Natural killer cell (primary cell): ENCODE results near the gene HMGB2. TPM values are rescaled to one million over a fixed set of nuclear protein-coding genes. Genes with fewer than 3 reads are reported as not detected.

Source experiments
- ATAC-seq, 3 donors: fragments of 150-1000 bp in 2 of 3; fragments of 200-7000 bp in 1 of 3; cut with Tn5 transposase; 1 replicate in 1 of 3; 2 replicates in 2 of 3; pipeline ENCODE4 v1.10.0; 2021; ENCODE audit warnings: mild to moderate bottlenecking in 2 of 3, moderate library complexity in 2 of 3
- DNase-seq, 2 donors: peaks; one replicate each; pipeline versions ENCODE4 v3.0.0 to v3.0.0-alpha.2; 2013 to 2021; ENCODE audit warnings: mixed read lengths in 1 of 2
- H3K27ac ChIP-seq: one replicate; pipeline ENCODE4 v1.5.1; 2013; ENCODE audit warnings: mild to moderate bottlenecking, low read length
- H3K27me3 ChIP-seq: one replicate; pipeline ENCODE4 v1.6.1; 2013; ENCODE audit warnings: low read length; ENCODE audit not compliant: control insufficient read depth, insufficient read depth
- H3K36me3 ChIP-seq: one replicate; pipeline ENCODE4 v1.6.1; 2013; ENCODE audit warnings: low read length; ENCODE audit not compliant: control insufficient read depth, insufficient read depth
- H3K4me1 ChIP-seq: one replicate; pipeline ENCODE4 v1.6.1; 2013; ENCODE audit warnings: low read length; ENCODE audit not compliant: control insufficient read depth, insufficient read depth
- H3K4me3 ChIP-seq: one replicate; pipeline ENCODE4 v1.5.1; 2013; ENCODE audit warnings: low read length
- H3K9me3 ChIP-seq: one replicate; pipeline ENCODE4 v1.6.1; 2013; ENCODE audit warnings: low read length; ENCODE audit not compliant: control insufficient read depth, insufficient read depth
- H3K27ac Mint-ChIP-seq, 2 donors: one replicate each; pipeline ENCODE4 v1.8.0; 2022; ENCODE audit warnings: mild to moderate bottlenecking in 2 of 2, mixed read lengths in 2 of 2, moderate library complexity in 1 of 2
- H3K27me3 Mint-ChIP-seq, 2 donors: one replicate each; pipeline ENCODE4 v1.8.0; 2022; ENCODE audit warnings: low read depth in 2 of 2, mixed read lengths in 2 of 2
- H3K36me3 Mint-ChIP-seq: one replicate; pipeline ENCODE4 v1.8.0; 2022; ENCODE audit warnings: mixed read lengths
- H3K4me1 Mint-ChIP-seq, 2 donors: one replicate each; pipeline ENCODE4 v1.8.0; 2022; ENCODE audit warnings: mixed read lengths in 2 of 2
- H3K4me3 Mint-ChIP-seq: one replicate; pipeline ENCODE4 v1.8.0; 2022; ENCODE audit warnings: mild to moderate bottlenecking, moderate library complexity, mixed read lengths
- H3K9me3 Mint-ChIP-seq, 2 donors: one replicate each; pipeline ENCODE4 v1.8.0; 2022; ENCODE audit warnings: mixed read lengths in 2 of 2
- WGBS: methylation state at CpG from one replicate; pipeline ENCODE4 v1.1.7; 2013; ENCODE audit warnings: missing lambda C conversion rate; ENCODE audit not compliant: insufficient coverage; 5-methylcytosine and 5-hydroxymethylcytosine counted together
- intact Hi-C: fragments of 100-400 bp; cut with micrococcal nuclease; formaldehyde crosslinking; loops from one replicate; pipeline ENCODE4 v1.14.2; 2022
- total RNA-seq, 4 donors: library from RNA; stranded (reverse); fragments of 120-200 nt in 1 of 4; gene quantifications; one replicate each; pipeline versions ENCODE4 v1.2.3 to v1.2.4, GENCODE V29; 2013 to 2022
- TF ChIP-seq, protein P1 (sequence below): fragments of 200-600 bp; IDR thresholded peaks from one replicate; pipeline ENCODE4 v1.8.0; 2022; ENCODE audit warnings: antibody characterized with exemption

The HMGB2 gene
- total RNA-seq, 3 donors from 2014 or later (not counting 1 experiment from before 2014, with no cell fraction given): 145 to 214 (median 151) TPM

DNA sequence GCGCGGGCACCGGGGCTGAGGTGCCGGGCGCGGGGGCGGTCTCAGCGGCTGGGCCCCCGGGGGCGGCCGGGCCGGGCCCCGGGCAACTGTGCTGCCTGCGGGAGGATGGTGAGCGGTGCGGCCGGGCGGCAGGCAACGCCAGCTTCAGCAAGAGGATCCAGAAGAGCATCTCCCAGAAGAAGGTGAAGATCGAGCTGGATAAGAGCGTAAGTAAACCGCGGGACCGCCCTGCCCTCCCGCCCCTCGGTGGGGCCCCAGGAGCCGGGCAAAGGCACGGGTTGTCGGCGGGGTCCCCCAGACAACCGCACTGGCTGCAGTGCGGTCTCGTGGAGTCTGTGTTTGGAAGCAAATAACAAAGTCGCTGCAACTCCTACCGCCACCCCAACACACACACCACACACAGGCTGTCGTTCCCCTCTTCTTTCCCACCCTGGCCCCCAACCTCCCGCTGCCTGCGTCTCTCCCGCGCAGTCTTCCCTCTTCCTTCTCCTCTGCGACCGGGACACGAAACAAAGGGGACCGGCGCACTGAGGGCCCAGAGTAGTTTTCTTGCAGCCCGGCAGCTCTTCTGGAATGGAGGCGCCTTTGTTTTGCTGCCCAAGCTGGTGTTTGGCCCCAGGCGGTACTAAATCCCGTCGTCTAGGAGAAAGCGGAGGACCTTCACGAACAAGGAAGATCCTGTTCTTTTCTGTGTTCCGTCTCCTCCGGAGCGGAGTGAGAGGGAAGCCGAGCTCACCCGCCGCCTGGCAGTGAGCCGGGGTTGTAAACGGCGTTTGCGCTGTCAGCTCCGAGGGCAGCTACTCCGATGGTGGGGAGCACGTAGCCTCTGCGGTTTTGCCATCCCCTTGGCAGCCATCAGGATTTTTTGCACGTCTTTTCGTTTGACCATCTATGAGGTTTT is 37.4 kb upstream of the HMGB2 start:
- TF ChIP-seq, protein P1, sequence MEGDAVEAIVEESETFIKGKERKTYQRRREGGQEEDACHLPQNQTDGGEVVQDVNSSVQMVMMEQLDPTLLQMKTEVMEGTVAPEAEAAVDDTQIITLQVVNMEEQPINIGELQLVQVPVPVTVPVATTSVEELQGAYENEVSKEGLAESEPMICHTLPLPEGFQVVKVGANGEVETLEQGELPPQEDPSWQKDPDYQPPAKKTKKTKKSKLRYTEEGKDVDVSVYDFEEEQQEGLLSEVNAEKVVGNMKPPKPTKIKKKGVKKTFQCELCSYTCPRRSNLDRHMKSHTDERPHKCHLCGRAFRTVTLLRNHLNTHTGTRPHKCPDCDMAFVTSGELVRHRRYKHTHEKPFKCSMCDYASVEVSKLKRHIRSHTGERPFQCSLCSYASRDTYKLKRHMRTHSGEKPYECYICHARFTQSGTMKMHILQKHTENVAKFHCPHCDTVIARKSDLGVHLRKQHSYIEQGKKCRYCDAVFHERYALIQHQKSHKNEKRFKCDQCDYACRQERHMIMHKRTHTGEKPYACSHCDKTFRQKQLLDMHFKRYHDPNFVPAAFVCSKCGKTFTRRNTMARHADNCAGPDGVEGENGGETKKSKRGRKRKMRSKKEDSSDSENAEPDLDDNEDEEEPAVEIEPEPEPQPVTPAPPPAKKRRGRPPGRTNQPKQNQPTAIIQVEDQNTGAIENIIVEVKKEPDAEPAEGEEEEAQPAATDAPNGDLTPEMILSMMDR: no peak
- under 1% methylated on average over 68 of the region's 68 CpGs for WGBS

DNA sequence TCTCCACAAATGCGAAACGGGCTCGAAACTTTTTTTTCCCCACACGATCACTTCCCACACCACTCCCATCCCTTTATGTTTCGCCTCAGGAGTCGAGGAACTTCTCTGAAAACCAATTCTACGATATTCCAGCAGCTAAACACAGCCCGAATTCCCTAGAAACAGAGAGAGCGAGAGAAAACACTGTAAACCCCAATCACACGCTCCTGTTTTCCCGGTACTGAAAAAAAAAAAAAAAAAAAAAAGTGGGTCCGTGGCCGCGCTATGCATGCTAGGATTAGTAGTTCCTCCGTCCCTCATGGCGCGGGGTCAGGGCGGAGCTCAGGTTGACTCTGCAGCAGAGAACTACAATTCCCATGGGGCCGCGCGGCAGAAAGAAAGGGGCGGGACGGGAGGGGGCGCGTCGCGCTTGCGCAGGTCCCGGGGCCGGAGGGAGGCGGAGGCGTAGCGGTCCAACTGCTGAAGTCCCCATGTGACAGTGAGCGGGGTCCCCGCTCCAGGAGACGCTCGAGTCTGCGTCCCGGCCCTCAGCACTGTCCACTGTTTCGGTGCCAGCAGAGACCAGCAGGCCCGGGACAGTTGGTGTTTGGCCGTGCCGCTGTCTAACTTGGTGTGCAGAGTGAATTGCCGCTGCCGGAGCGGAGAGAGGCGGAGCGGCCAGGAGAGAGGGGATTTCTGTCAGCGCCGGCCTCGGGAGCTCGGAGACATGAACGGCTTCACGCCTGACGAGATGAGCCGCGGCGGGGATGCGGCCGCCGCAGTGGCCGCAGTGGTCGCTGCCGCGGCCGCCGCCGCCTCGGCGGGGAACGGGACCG is 36.5 kb upstream of the HMGB2 start, which contains the start of gene SAP30:
Gene SAP30, plus strand, starts transcription at position 478 of the 815 bp plus-strand sequence. Its CDS starts 229 bp downstream, at position 707.
- DNase-seq: peak; percentile 90 to 98
- no peaks in the 10 kb centered on the region for H3K27me3 ChIP-seq
- peak; percentile 85 to 95 (median 88) for ATAC-seq
- H3K4me3 ChIP-seq: peak within 1 kb of the TSS; percentile 98
- H3K36me3 ChIP-seq: no peaks in the 10 kb centered on the region
- intact Hi-C loops: no loop called here
- H3K27me3 Mint-ChIP-seq: no peaks in the 10 kb centered on the region
- H3K4me3 Mint-ChIP-seq: peak within 1 kb of the TSS; percentile 100
- H3K9me3 Mint-ChIP-seq: no peaks in the 10 kb centered on the region
- WGBS: under 1% methylated on average over 72 of the region's 72 CpGs
- H3K4me1 ChIP-seq: peaks cover 13% of the 10 kb centered on the region
- H3K9me3 ChIP-seq: no peaks in the 10 kb centered on the region
- H3K36me3 Mint-ChIP-seq: no peaks in the 10 kb centered on the region
- peak within 1 kb of the TSS; percentile 92 to 94 for H3K27ac Mint-ChIP-seq
- TF ChIP-seq, protein P1: no peak
- peak within 1 kb of the TSS; percentile 92 for H3K27ac ChIP-seq
- H3K4me1 Mint-ChIP-seq: peaks cover 21 to 26% of the 10 kb centered on the region in 2 donors

More for the DNA sequence above, 37.4 kb upstream of the HMGB2 start:
- Histone ChIP-seq H3K4me1 (peaks cover 10% of the 10 kb centered on the region), H3K27ac (peak overlapping the region; percentile 29), H3K36me3 (no peaks in the 10 kb centered on the region), H3K4me3 (peak overlapping the region; percentile 98), H3K9me3 (no peaks in the 10 kb centered on the region), H3K27me3 (no peaks in the 10 kb centered on the region)
- intact Hi-C loops: no loop called here
- Mint-ChIP-seq H3K27me3 (no peaks in the 10 kb centered on the region), H3K27ac (peak overlapping the region; percentile 92 to 94), H3K36me3 (no peaks in the 10 kb centered on the region), H3K4me1 (peaks cover 21 to 26% of the 10 kb centered on the region in 2 donors), H3K4me3 (peak overlapping the region; percentile 92), H3K9me3 (no peaks in the 10 kb centered on the region)
- peak; percentile 31 to 65 for DNase-seq
- peak in 1 of 3 donors; percentile 5 for ATAC-seq

DNA sequence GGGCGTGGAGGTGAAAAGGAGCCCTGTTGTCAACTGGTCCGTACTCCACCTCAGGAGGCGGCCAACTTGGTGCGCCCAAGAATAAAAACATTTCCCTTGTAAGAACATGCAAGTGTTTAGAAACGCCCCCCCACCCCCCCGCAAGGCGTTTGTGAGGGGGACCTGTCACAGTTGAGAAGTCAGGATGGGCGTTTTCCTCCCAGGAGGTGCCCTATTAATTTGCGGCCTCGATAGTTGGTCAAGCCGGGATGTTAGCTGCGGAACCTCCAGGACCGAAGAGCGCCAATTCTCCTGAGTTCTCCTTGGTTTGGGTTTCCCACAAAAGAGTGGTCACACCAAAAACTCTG is 35.9 kb upstream of the HMGB2 start:
- intact Hi-C loops: no loop called here
- no peaks in the 10 kb centered on the region for H3K9me3 Mint-ChIP-seq
- peak overlapping the region; percentile 98 for H3K4me3 ChIP-seq
- TF ChIP-seq, protein P1: no peak
- 1% methylated on average over 13 of the region's 14 CpGs for WGBS
- no peaks in the 10 kb centered on the region for H3K27me3 Mint-ChIP-seq
- H3K9me3 ChIP-seq: no peaks in the 10 kb centered on the region
- no peaks in the 10 kb centered on the region for H3K36me3 Mint-ChIP-seq
- H3K4me1 Mint-ChIP-seq: peaks cover 21 to 26% of the 10 kb centered on the region in 2 donors
- ATAC-seq (peak; percentile 24 to 45 (median 27)), DNase-seq (no peak)
- H3K4me1 ChIP-seq: peaks cover 16% of the 10 kb centered on the region
- H3K36me3 ChIP-seq: no peaks in the 10 kb centered on the region
- no peaks in the 10 kb centered on the region for H3K27me3 ChIP-seq
- H3K27ac Mint-ChIP-seq: peak overlapping the region; percentile 92 to 94
- H3K4me3 Mint-ChIP-seq: peak overlapping the region; percentile 100
- peak overlapping the region; percentile 92 for H3K27ac ChIP-seq
